Activated CD4-positive, alpha-beta memory T cell treated with anti-CD3 and anti-CD28 coated beads for 36 hours (primary cell): ENCODE data around the gene SARM1. TPM values are rescaled to one million over a fixed set of nuclear protein-coding genes. Genes with fewer than 3 reads are reported as not detected.
"Not testable (repeated sequence)": the region's sequence is repeated elsewhere in the genome, so short reads cannot be mapped to it uniquely, and the experiment has no call there.

Experiments used
- CTCF ChIA-PET: fragments of 350-600 bp; sonication (Branson Sonifier 250); formaldehyde crosslinking; loops from one replicate; lab custom pipeline; 2021; ENCODE audit warnings: antibody characterized with exemption, inconsistent platforms; lab: Charles Lee
- POLR2A ChIA-PET: fragments of 350-600 bp; sonication (Branson Sonifier 250); formaldehyde crosslinking; loops from one replicate; lab custom pipeline; 2021; ENCODE audit warnings: antibody characterized with exemption; lab: Charles Lee
- DNase-seq: peaks from one replicate; pipeline ENCODE4 v3.0.0-alpha.2; 2020
- H3K27ac Mint-ChIP-seq: one replicate; pipeline ENCODE4 v1.8.0; 2021; ENCODE audit warnings: mixed read lengths
- H3K27me3 Mint-ChIP-seq: one replicate; pipeline ENCODE4 v1.8.0; 2021; ENCODE audit warnings: mixed read lengths
- H3K36me3 Mint-ChIP-seq: one replicate; pipeline ENCODE4 v1.8.0; 2021; ENCODE audit warnings: mixed read lengths
- H3K4me1 Mint-ChIP-seq: one replicate; pipeline ENCODE4 v1.8.0; 2021; ENCODE audit warnings: low read depth, mixed read lengths
- H3K4me3 Mint-ChIP-seq: one replicate; pipeline ENCODE4 v1.8.0; 2021; ENCODE audit warnings: mild to moderate bottlenecking, mixed read lengths
- H3K9me3 Mint-ChIP-seq: one replicate; pipeline ENCODE4 v1.8.0; 2021; ENCODE audit warnings: mixed read lengths
- intact Hi-C: fragments of 100-400 bp; cut with micrococcal nuclease; formaldehyde crosslinking; loops from one replicate; pipeline ENCODE4 v1.15.1; 2023
- total RNA-seq, 2 experiments: library from RNA; stranded (reverse); gene quantifications; one replicate each; pipeline ENCODE4 v1.2.3, GENCODE V29; 2021

Gene SARM1
- total RNA-seq, 2 experiments from 2014 or later, result 16.5 to 18.3 TPM

GRCh38 chr17:28407130-28407973, 35.9 kb downstream of the SARM1 start:
- H3K27ac Mint-ChIP-seq, result no peak overlapping the region
- ChIA-PET CTCF (interaction anchor here (5.3 kb wide), 1 partner anchor 9 kb away, joined by 26 read pairs; no protein-coding TSS in a partner anchor), POLR2A (no interaction called here)
- intact Hi-C loops, result no loop called here
- DNase-seq, result no peak
- no peaks in the 10 kb centered on the region for H3K9me3 Mint-ChIP-seq
- no peaks in the 10 kb centered on the region for H3K36me3 Mint-ChIP-seq
- H3K4me1 Mint-ChIP-seq, result peaks cover 7% of the 10 kb centered on the region
- peaks cover 2% of the 10 kb centered on the region for H3K27me3 Mint-ChIP-seq
- no peak overlapping the region for H3K4me3 Mint-ChIP-seq

- intact Hi-C loops, result no loop called here
- DNase-seq, result no peak
- POLR2A ChIA-PET, result no interaction called here
- Mint-ChIP-seq H3K4me1 (peaks cover 7% of the 10 kb centered on the region), H3K27me3 (peaks cover 2% of the 10 kb centered on the region), H3K27ac (no peak overlapping the region), H3K36me3 (no peaks in the 10 kb centered on the region), H3K9me3 (no peaks in the 10 kb centered on the region), H3K4me3 (no peak overlapping the region)
- CTCF ChIA-PET, result interaction anchor here (1.1 to 5.3 kb wide), 2 partner anchors 8 to 9 kb away, joined by 3 to 26 read pairs; no protein-coding TSS in a partner anchor
These were observed 36.4 kb downstream of the SARM1 start for GRCh38 chr17:28407974-28408306.

DNA sequence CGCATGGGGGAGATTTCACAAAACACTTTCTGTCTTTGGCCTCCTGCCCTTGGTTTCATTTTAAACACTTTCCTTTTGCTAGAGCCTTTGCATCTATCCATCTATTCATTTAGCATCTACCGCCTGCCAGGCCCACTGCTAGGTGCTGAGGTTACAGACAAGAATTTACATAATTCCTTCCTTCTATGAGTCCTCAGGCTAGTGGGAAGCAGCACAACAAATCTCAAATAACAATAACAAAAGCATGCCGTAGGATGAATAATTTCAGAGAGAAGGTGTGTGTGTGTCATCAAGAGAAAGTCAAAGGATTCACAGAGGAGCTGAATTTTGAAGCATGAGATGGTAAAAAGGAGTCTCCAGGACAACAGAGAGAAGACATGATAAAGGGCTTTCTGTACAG, 40.6 kb downstream of the SARM1 start:
- no peak overlapping the region for H3K27ac Mint-ChIP-seq
- no peaks in the 10 kb centered on the region for H3K9me3 Mint-ChIP-seq
- no peak overlapping the region for H3K4me3 Mint-ChIP-seq
- ChIA-PET POLR2A (no interaction called here), CTCF (no interaction called here)
- no peak for DNase-seq
- no peaks in the 10 kb centered on the region for H3K36me3 Mint-ChIP-seq
- intact Hi-C loops, result loop anchor here (10.0 kb wide), 1 partner anchor 177 kb away; no protein-coding TSS in a partner anchor
- H3K27me3 Mint-ChIP-seq, result peaks cover 2% of the 10 kb centered on the region
- H3K4me1 Mint-ChIP-seq, result no peaks in the 10 kb centered on the region

DNA sequence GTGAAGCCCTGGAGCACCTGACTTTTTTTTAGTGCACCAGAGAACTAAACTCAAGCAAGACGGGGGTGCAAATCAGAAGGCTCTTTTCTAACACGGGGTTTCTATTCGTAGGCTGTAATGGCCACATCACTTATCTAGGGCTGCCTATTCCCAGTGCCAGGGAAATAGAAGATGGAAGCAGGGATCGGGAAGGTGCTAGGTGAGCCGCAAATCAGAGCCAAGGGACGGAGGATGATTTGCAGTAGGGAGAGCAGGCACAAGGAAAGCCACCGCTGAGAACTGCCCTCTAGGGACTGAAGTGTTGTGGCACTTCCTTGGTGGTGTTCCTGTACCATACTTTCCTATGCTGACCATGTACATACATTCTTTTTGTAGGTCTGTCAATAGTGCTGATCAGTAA, 42.3 kb downstream of the SARM1 start:
- no peaks in the 10 kb centered on the region for H3K36me3 Mint-ChIP-seq
- H3K27me3 Mint-ChIP-seq, result peaks cover 2% of the 10 kb centered on the region
- H3K4me1 Mint-ChIP-seq, result no peaks in the 10 kb centered on the region
- DNase-seq, result no peak
- ChIA-PET POLR2A (no interaction called here), CTCF (interaction anchor here (1.0 kb wide), 1 partner anchor 9 kb away, joined by 3 read pairs; no protein-coding TSS in a partner anchor)
- H3K27ac Mint-ChIP-seq, result no peak overlapping the region
- intact Hi-C loops, result loop anchor here (10.0 kb wide), 1 partner anchor 179 kb away; no protein-coding TSS in a partner anchor
- no peak overlapping the region for H3K4me3 Mint-ChIP-seq
- no peaks in the 10 kb centered on the region for H3K9me3 Mint-ChIP-seq

- Mint-ChIP-seq H3K36me3 (no peaks in the 10 kb centered on the region), H3K4me1 (no peaks in the 10 kb centered on the region), H3K9me3 (no peaks in the 10 kb centered on the region), H3K27me3 (peaks cover 3% of the 10 kb centered on the region), H3K4me3 (no peak overlapping the region), H3K27ac (no peak overlapping the region)
- intact Hi-C loops, result loop anchor here (2.0 to 10.0 kb wide), 2 partner anchors 31 to 181 kb away; no protein-coding TSS in a partner anchor
- ChIA-PET CTCF (interaction anchor here (0.9 to 3.1 kb wide), 19 partner anchors 9 to 184 kb away, joined by 3 to 28 read pairs (median 5); partner anchors contain the start of gene SLC46A1), POLR2A (no interaction called here)
- no peak for DNase-seq
These were observed 44.4 kb downstream of the SARM1 start for GRCh38 chr17:28415886-28416285.

- ChIA-PET CTCF (interaction anchor here (0.6 to 3.1 kb wide), 35 partner anchors 8 to 264 kb away, joined by 3 to 28 read pairs (median 5); partner anchors contain the start of genes IFT20, POLDIP2, SLC46A1 and TNFAIP1), POLR2A (no interaction called here)
- peaks cover 3% of the 10 kb centered on the region for H3K27me3 Mint-ChIP-seq
- DNase-seq, result peak; percentile 65
- no peaks in the 10 kb centered on the region for H3K36me3 Mint-ChIP-seq
- H3K9me3 Mint-ChIP-seq, result no peaks in the 10 kb centered on the region
- no peaks in the 10 kb centered on the region for H3K4me1 Mint-ChIP-seq
- intact Hi-C loops, result loop anchor here (2.0 to 10.0 kb wide), 2 partner anchors 32 to 182 kb away; no protein-coding TSS in a partner anchor
- no peak overlapping the region for H3K4me3 Mint-ChIP-seq
- no peak overlapping the region for H3K27ac Mint-ChIP-seq
These were observed 45.3 kb downstream of the SARM1 start for GRCh38 chr17:28416703-28417311.

DNA sequence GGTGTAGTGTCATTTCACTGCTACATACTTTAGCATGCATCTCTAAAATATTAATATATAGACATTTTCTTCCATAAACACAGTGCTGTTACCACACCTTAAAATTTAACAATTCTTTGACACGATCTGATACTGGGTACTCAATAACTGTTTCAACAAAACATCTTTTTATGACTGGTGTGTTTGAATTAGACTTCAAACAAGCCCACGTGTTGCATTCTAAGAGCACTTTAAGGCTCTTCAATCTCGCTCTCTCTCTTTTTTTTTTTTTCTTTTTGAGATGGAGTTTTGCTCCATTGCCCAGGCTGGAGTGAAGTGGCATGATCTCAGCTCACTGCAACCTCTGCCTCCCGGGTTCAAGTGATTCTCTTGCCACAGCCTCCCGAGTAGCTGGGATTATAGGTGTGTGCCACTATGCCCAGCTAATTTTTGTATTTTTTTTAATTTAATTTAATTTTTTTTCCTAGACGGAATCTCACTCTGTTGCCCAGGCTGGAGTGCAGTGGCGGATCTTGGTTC, 50.4 kb downstream of the SARM1 start:
- no peak for DNase-seq
- Mint-ChIP-seq H3K36me3 (no peaks in the 10 kb centered on the region), H3K9me3 (no peaks in the 10 kb centered on the region), H3K4me3 (no peak overlapping the region), H3K4me1 (no peaks in the 10 kb centered on the region), H3K27me3 (peaks cover 1% of the 10 kb centered on the region), H3K27ac (no peak overlapping the region)
- ChIA-PET POLR2A (no interaction called here), CTCF (interaction anchor here (1.2 kb wide), 1 partner anchor 8 kb away, joined by 3 read pairs; no protein-coding TSS in a partner anchor)
- intact Hi-C loops, result no loop called here

DNA sequence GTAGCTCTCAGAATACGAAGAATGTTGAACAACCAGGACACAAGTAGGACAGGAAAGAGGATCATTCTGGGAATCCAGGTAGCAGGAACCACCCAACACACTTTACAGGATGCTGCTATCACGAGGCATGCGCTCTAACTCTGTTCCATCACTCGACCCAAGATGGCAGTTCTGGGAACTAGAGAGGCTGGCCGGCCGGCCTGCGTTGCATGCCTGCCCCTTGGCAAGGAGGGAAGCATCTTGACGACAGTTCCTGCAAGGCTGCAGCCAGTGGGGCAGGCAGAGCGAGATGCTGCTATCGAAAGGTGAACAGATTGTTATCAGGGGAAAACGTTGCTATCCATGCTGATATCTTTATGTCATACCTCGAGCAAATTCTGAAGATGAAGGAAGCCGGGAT, 53.7 kb downstream of the SARM1 start:
- ChIA-PET POLR2A (no interaction called here), CTCF (interaction anchor here (3.1 kb wide), 1 partner anchor 8 kb away, joined by 10 read pairs; no protein-coding TSS in a partner anchor)
- intact Hi-C loops, result no loop called here
- Mint-ChIP-seq H3K27ac (no peak overlapping the region), H3K27me3 (peaks cover 1% of the 10 kb centered on the region), H3K9me3 (no peaks in the 10 kb centered on the region), H3K4me3 (no peak overlapping the region), H3K36me3 (no peaks in the 10 kb centered on the region), H3K4me1 (no peaks in the 10 kb centered on the region)
- DNase-seq, result no peak

DNA sequence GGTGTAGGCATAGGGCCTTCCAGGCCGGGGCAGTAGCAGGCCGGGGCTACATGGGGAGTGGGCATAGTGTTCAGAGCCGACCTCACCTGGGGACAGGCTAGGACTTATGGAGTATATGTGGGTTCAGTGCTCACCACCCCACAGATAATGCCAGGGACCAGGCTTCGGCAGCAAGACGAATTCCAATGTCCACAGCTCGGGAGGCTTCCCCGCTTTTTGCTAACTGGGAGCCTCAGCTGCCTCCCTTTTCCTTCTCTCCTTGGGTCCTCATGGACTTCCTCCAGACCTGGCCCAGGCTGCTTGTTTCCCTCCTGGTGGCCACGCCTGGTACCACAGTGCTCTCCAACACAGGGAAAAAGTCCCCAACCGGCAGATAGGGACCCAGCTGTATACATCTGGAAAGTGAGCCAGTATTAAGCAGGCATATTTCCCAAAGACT, 54.6 kb downstream of the SARM1 start:
- CTCF ChIA-PET, result interaction anchor here (1.0 to 3.1 kb wide), 2 partner anchors 9 to 21 kb away, joined by 3 to 10 read pairs; no protein-coding TSS in a partner anchor

GRCh38 chr17:28427371-28427770, 55.9 kb downstream of the SARM1 start:
- no peak overlapping the region for H3K27ac Mint-ChIP-seq
- DNase-seq, result no peak
- no peaks in the 10 kb centered on the region for H3K9me3 Mint-ChIP-seq
- no peaks in the 10 kb centered on the region for H3K4me1 Mint-ChIP-seq
- intact Hi-C loops, result no loop called here
- H3K4me3 Mint-ChIP-seq, result no peak overlapping the region
- ChIA-PET CTCF (no interaction called here), POLR2A (no interaction called here)
- peaks cover 6% of the 10 kb centered on the region for H3K27me3 Mint-ChIP-seq
- no peaks in the 10 kb centered on the region for H3K36me3 Mint-ChIP-seq

More for the DNA sequence above, 54.6 kb downstream of the SARM1 start:
- intact Hi-C loops, result no loop called here
- no peaks in the 10 kb centered on the region for H3K4me1 Mint-ChIP-seq
- H3K27ac Mint-ChIP-seq, result no peak overlapping the region
- no peaks in the 10 kb centered on the region for H3K36me3 Mint-ChIP-seq
- H3K9me3 Mint-ChIP-seq, result no peaks in the 10 kb centered on the region
- H3K27me3 Mint-ChIP-seq, result peaks cover 1% of the 10 kb centered on the region
- POLR2A ChIA-PET, result no interaction called here
- no peak overlapping the region for H3K4me3 Mint-ChIP-seq
- no peak for DNase-seq

GRCh38 chr17:28427982-28428381, 56.5 kb downstream of the SARM1 start:
- H3K9me3 Mint-ChIP-seq, intact Hi-C loops, H3K27me3 Mint-ChIP-seq, H3K4me3 Mint-ChIP-seq, DNase-seq, H3K36me3 Mint-ChIP-seq, H3K27ac Mint-ChIP-seq, POLR2A ChIA-PET, H3K4me1 Mint-ChIP-seq: not testable (repeated sequence)
- CTCF ChIA-PET, result interaction anchor here (1.2 kb wide), 1 partner anchor 11 kb away, joined by 3 read pairs; no protein-coding TSS in a partner anchor

- H3K4me3 Mint-ChIP-seq, result no peak overlapping the region
- intact Hi-C loops, result no loop called here
- DNase-seq, result no peak
- ChIA-PET CTCF (interaction anchor here (1.9 kb wide), 1 partner anchor 17 kb away, joined by 6 read pairs; no protein-coding TSS in a partner anchor), POLR2A (no interaction called here)
- H3K4me1 Mint-ChIP-seq, result no peaks in the 10 kb centered on the region
- no peak overlapping the region for H3K27ac Mint-ChIP-seq
- no peaks in the 10 kb centered on the region for H3K9me3 Mint-ChIP-seq
- H3K27me3 Mint-ChIP-seq, result peaks cover 7% of the 10 kb centered on the region
- no peaks in the 10 kb centered on the region for H3K36me3 Mint-ChIP-seq
These were observed 62.2 kb downstream of the SARM1 start for GRCh38 chr17:28433721-28434120.
